Loucy (cell line): ENCODE measurements around the gene LUC7L.
"Not testable (repeated sequence)": the region's sequence is repeated elsewhere in the genome, so short reads cannot be mapped to it uniquely, and the experiment has no call there.

Experiments used
- CTCF ChIP-seq: fragments of 200-600 bp; sonication (generic); conservative IDR thresholded peaks from 2 replicates; pipeline ENCODE4 v1.5.1; 2014; ENCODE audit warnings: mild to moderate bottlenecking, antibody characterized with exemption, low read length
- EZH2phosphoT487 ChIP-seq: fragments of 200-600 bp; IDR thresholded peaks from 2 replicates; pipeline ENCODE4 v1.6.1; 2018; ENCODE audit warnings: antibody characterized with exemption, mild to moderate bottlenecking, moderate library complexity, borderline replicate concordance

GRCh38 chr16:163139-163538 is 66.1 kb downstream of the LUC7L start:
- TF ChIP-seq CTCF, EZH2phosphoT487: not testable (repeated sequence)
